HG03457 (cell line): ENCODE results near the gene OTUD3.
"Not testable (repeated sequence)": the region's sequence is repeated elsewhere in the genome, so short reads cannot be mapped to it uniquely, and the experiment has no call there.

ENCODE experiments used
- ATAC-seq: cut with Tn5 transposase; IDR thresholded peaks from one replicate; pipeline ENCODE4 v1.9.1; 2021; ENCODE audit warnings: moderate number of reproducible peaks; ENCODE audit not compliant: unreplicated experiment

The OTUD3 gene

DNA sequence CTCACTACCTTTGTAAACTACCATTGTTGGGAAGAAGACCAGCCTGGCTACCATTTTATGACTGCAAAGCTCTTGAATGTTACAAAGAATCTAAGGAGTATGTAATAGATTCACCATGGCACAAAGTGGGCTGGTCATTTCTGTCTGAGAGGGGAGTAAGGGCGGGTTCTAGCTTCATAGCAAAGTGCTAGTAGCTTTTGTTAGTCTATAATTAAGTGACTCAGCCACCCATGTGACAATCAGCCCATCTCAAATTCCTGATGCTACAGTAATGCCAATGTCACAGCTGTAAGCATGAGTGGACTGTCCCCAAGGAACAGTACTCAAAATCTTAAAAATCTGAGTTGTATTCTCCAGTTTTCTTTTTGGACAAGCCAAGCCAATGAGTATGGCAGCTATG is 15.4 kb upstream of the OTUD3 start:
- no peak for ATAC-seq

DNA sequence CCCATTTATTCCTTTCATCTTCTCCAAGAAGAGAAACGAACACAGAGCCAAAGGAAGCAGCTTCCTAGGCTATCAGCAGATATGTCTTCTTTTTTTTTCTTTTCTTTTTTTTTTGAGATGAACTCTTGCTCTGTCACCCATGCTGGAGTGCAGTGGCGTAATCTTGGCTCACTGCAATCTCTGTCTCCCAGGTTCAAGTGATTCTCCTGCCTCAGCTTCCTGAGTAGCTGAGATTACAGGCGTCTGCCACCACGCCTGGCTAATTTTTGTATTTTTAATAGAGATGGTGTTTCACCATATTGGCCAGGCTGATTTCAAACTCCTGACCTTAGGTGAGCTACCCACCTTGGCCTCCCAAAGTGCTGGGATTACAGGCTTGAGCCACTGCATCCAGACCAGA is 13.6 kb upstream of the OTUD3 start:
- not testable (repeated sequence) for ATAC-seq

DNA sequence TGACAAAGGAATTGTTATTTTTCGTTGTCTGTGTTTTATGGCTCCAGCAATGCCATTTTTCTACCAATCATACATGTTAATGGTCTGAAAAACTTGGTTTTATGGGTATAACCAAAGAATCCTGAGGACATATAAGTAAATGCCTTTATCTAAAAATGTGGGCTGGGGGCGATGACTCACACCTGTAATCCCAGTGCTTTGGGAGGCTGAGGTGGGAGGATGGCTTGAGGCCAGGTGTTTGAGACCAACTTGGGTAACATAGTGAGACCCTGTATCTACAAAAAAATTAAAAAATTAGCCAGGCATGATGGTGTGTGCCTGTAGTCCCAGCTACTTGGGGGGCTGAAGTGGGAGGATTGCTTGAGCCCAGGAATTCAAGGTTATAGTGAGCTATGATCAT is 12.7 kb upstream of the OTUD3 start:
- ATAC-seq: not testable (repeated sequence)

DNA sequence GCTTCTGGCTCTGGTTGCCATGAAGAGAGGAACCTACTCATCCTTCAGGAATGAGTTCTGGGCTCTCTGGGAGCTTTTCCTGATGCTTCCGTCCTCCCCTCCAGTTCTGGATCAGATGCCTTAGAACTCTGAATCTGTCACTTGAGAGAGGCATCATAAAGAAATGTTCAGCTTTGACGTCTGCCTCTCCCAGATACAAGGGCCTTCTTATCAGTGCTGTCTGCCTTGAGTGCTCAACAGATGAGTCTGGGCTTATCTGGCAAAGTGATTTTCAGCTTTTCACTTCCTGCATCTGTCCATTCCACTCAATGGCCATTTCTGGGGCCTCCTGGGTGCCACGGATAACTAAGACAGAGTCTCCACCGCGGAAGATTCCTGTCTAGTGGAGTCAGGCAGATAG is 12.3 kb upstream of the OTUD3 start:
- ATAC-seq: no peak

DNA sequence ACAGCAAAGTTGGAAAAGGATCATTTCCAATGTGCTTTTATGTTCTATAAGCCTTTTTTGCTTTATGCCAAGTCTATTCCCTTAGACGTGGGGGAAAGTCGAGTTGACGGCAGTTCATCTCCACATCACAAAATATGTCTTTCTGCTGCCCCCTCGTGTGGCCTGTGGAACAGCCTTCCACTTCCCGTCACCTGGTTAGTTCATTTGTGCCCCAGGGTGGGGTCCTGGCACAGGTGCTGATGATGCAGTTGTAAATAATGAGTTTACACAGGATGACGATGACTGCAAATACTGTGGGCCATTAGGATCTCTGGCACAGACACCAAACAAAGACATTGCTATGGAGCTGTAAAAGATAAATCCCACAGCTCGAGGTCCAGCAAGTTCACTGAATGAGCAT is 10.0 kb upstream of the OTUD3 start:
- no peak for ATAC-seq

DNA sequence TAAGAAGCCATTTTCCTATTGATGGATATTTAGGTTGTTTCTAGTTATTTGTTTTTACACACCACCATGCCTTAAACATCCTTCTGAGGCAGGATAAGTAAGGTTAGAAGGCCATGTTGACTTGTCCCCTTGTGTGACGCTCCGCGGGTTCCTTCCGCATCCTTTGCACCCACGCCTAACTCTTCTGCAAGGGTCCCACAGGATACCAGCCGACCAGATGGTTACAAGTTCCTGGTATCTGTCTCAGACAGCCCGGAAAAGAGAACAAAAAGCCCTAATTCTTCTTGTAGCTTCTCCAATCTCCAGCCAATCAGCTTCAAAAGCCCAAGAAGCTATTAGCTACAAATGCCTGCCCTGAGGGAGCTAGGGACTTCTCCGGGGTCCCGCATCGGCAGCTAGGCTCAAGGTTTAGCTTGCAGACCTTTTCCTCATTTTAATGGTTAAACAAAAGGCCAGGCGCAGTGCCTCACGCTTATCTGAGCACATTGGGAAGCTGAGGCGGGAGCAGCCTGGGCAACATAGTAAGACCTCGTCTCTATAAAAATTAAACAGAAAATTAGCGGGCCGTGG is 4.9 kb upstream of the OTUD3 start:
- ATAC-seq: no peak

DNA sequence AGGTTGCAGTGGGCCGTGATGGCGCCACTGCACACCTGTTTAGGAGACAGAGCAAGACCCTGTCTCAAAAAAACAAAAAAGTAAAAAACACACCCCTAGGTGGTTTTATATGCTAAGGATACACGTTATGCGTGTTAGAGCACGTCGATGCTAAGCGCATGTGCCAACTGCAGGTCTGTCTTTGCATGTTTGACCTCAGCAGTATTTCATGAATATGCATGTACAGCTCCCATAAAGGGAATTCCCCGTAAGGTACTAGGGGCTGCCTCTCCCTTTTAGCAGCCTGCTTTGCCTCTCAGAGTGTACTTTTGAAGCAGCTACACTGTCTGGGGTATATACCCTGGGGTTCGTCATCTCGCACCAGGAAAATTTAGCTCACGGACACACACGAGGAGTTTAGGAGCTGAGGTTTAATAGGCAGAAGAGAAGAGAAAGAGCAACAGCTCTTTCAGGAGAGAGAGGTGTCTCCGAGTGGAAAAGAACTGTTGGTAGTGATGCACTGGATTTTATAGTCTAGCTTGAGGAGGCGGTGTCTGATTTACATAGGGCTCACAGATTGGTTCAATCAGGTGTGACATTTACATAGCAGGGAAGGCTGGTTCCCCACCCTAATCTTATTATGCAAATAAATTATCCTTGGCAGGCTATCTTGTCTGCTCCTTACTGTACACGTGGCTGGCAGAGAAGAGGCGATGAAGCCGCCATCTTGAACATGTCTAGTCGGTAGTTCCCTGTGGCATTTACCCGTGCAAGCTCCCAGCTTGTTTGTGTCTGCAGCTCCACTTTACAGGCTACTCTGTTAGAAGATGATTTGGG is 4.2 kb upstream of the OTUD3 start:
- no peak for ATAC-seq

DNA sequence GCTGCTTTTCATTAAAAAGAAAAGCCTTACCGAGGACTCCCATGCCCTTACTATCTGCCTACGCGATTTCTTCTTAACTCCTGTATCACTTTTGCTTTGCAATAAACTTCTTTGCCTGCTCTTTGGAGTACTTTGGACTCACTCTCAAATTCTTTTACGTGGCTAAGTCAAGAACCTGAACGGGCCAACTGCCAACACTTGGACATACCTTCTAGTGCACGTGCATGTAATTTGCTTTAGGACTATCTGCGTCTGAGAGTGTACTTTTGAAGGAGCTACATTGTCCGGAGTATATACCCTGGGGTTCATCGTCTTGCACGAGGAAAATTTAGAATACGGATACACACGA is 3.6 kb upstream of the OTUD3 start:
- ATAC-seq: no peak

DNA sequence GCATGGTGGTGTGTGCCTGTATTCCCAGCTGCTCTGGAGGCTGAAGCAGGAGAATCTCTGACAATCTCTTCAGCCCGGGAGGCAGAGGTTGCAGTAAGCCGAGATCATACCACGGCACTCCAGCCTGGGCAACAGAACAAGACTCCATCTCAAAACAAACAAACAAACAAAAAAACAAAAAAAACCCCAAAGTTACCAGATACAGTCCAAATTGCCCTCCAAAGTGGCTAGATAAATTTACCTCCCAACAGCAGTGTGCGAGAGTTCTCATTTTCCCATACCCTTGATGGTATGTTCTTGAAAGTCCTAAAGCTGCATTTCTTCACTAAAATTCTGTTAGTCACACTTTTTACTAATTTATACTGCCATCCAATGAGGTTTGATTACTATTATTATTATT is 3.0 kb upstream of the OTUD3 start:
- no peak for ATAC-seq

DNA sequence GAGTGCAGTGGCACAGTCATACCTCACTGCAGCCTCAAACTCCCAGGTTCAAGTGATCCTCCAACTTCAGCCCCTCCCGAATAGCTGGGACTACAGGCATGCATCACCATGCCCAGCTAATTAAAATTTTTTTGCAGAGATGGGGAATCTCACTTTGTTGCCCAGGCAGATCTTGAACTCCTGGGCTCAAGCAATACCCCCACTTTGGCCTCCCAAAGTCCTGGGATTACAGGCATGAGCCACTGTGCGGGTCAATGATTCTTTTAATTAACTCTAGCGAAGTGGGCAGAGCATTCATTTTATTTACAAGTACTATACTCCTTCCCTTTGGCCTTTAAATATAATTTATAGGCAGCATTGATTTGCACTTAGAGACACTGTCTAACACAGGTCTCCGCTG is 2.5 kb upstream of the OTUD3 start:
- no peak for ATAC-seq

DNA sequence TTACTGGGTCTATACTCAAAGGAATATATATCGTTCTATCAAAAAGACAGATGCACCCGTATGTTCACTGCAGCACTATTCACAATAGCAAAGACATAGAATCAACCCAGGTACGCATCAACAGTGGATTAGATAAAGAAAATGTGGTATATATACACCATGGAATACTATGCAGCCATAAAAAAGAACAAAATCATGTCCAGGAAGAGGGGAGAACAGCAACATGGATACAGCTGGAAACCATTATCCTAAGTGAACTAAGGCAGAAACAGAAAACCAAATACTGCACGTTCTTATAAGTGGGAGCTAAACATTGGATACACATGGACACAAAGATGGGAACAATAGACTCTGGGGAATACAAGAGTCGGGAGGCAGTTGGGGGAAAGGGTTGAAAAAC is 1.4 kb upstream of the OTUD3 start:
- ATAC-seq: not testable (repeated sequence)

DNA sequence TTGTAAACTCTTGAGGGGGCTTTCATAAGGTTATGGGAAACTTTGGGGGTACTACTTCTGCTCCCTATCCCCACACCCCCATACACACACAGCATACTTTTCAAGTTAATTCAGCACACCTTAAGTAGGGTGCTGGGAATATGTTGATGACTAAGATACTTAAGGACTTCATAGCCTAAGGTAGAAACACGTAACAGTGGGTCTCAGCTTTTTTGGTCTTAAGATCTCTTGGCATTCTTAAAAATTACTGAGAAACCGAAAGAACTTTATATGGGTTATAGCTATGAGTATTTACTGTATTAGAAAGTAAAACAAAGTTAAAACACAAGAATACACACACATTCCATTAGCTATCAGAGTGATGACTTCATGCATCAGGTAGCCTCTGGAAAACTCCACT is 2.1 kb downstream of the OTUD3 start:
- no peak for ATAC-seq

DNA sequence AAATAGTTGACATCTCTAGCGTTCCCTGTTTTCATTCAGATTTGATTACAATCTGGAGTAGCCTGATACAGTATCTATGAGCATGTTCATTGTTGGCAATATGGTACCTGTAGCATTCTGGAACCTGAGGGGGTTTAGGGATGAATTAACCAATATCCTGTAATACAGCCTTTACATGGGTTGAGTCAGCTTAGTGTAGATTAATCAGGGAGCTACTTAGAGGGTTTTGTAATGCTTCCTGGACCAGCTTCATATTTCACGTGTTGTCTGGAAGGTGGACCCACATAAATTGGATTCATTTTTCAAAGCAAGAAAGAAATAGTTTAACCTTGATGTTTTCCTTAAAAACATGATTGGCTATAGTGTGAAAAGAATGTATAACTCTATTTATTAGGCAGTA is 3.6 kb downstream of the OTUD3 start:
- no peak for ATAC-seq

DNA sequence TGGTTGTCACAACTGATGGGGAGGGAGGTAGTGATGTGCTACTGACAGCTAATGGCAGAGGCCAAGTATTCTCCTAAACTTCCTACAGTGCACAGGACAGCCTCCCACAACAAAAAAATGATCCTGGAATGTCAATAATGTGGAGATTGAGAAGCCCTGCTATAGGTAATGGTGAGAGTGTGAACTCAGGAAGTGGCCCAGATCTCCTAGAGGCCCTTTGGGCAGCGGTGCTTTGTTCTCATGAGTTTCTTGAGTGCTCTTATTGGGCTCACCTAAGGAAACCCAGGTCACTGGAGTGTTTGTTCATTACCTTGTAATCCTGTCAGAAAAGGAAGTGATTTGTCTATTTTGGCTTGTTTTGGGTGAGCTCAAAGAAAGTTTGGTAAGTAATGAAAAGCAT is 5.9 kb downstream of the OTUD3 start:
- ATAC-seq: no peak

DNA sequence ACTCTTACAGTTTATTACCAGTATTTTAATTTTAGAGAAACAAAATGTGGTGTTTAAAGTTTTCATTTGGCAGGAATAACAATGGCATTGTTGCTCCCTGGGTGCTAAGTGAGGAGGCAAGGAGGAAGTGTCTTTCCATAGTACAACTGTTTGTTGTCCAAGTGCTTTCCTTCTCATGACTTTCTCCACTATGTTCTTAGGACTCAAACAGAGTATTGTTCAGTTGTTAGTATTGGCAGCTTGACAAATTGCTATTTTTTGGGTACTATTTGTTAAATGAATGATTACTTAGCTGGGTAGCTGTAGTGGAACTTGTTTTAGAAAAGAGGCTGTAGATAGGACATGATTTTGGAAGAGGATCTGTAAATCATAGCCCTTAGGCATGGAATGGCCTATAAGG is 7.5 kb downstream of the OTUD3 start:
- ATAC-seq: no peak

DNA sequence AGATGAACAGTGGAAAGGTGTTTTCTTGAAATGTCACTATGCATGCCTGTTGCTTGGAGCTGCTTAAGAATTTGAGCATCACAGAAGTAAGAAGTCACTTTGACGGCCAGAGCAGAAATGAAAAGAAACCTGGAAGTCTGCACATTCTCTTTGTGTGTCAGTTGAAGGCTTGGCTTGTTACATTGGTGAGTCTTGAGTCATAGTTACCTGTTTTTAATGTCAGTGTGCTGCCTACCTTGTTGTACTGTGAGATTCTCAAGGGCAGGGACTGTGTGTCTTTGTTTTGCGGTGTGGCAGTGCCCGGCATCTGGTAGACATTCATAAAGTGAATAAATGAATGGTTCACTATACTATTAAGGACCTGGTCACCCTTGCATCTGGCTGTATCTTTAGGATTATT is 9.9 kb downstream of the OTUD3 start:
- no peak for ATAC-seq

DNA sequence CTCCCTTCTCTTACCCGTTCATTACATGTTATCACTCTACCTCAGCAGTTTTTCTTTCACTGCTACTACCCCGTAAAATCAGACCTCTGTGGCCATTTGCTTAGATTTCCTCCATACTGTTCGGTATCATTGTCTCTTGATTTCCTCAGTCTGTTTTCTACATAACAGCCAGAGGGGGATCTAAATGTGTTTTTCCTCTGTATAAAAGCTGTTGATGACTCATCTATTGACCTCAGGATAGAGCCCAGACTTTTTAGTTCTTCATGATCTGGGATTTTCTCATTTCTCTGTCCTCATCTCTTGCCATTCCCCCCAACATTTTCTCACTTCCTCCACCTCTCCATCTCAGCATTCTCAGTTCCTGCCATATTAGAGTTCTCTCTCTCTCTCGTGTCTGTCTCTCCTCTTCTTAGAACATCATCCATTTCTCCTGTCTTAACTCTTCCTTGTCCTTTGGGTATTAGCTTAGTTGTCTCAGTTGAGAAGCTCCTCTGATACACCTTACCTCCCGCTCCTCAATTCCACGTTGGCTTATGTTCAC is 10.5 kb downstream of the OTUD3 start:
- ATAC-seq: no peak

DNA sequence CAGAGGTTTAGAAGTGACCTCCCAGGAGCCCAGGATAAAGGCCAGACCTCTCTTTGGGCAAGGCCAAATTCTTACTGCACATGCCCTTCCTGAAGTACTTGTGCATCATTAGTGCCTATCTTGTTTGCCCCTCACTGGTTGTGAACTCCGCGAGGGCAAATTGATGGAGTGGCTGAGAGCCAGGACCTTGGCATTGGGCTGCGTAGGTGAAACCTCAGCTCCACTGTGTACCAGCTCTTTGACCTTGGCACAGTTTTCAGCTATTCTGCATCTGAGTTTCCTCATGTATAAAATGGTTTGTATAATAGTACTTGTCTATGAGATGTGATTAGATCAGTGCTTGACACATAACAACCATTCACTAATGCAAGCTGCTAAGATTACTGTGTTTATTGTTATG is 11.5 kb downstream of the OTUD3 start:
- ATAC-seq: no peak

DNA sequence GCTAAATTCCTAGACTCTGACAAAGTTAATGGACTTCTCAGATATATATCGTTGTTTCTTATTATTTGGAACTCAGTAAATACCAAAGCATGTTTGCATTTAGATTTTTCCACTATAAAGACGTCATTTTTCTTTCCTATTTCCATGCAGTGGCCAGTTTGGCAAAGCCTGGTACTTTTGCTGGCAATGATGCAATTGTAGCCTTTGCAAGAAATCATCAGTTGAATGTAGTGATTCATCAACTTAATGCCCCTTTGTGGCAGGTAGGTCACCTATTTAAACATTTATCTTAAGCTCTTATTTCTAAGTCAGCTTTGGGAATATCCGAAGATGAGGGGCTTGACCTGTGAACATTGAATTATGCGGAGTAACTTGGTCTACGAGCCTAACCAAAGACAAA is 12.0 kb downstream of the OTUD3 start:
- no peak for ATAC-seq

DNA sequence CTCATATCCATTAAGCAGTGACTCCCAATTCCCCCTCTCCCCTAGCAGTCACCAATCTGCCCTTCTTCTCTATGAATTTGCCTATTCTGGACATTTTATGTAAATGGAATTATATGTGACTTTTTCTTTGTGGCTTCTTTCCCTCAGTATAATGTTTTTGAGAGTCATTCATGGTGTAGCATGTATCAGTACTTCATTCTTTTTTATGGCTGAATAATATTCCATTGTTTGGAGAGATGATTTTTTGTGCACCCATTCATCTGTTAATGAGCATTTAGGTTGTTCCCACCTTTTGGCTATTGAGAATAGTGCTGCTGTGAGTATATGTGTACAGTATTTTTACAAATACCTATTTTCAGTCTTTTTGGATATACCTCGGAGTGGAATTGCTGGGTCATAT is 19.5 kb downstream of the OTUD3 start:
- no peak for ATAC-seq

DNA sequence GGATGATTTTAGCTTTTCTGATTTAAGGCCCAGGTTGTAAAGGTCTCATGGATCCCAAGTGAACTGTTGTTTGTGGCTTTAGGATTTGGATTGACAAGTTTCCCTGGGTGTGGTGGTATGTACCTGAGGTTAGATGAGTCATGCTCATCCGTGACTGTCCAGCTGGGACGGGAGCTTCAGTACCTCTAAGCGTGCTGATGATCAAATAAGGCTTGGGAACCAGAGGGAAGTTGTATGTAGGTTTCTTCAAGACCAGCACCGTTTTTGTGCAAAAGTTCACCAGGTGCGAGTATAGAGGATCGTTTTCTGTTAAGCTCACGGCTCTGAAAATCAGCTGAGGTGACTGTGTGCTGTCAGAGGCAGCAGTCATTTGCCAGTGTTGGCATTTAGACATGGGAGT is 21.4 kb downstream of the OTUD3 start:
- ATAC-seq: no peak

DNA sequence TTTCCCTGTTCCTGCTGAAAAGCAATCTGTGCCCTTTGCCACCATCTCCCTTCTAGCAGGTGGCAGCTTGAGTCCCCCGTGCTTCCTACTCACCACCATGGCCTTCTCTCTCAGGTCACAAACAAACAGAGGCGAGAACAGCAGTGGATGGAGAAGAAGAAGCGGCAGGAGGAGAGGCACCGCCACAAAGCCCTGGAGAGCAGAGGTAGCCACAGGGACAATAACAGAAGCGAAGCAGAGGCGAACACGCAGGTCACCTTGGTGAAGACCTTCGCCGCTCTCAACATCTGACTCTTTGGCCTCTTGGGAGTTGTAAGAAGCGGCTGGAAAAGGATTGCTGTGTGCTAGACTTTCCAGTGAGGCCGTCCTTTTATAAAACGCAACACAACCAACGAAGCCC is 25.3 kb downstream of the OTUD3 start:
- no peak for ATAC-seq

DNA sequence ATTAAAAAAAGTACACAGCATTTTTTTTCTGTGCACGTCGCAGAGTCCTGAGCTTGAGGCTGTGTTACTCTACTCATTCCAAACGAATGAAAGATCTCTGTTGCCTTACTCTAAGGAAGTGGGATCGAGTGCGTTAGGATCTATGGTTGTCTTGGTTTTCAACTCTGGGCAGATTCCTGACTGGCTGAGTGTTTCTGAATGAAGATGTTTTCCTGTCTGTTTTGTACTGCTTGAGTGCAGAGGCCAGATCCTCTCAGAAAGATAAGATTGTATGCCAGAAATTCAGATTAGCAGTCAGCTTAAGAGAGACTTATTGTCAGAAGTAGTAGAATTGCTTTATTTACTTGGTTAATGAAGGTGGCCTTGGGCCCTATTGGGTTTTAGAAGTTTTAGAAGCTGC is 27.2 kb downstream of the OTUD3 start:
- no peak for ATAC-seq
